M059J (cell line): ENCODE measurements around the gene KMT2A. TPM values are rescaled to one million over a fixed set of nuclear protein-coding genes. Genes with fewer than 3 reads are reported as not detected.
A peak's percentile ranks its signal among the peaks of the same experiment; 100 is the strongest.
"Not testable (repeated sequence)": the region's sequence is repeated elsewhere in the genome, so short reads cannot be mapped to it uniquely, and the experiment has no call there.

Experiments used
- DNase-seq: peaks from one replicate; pipeline ENCODE4 v3.0.0-alpha.2; 2012; ENCODE audit warnings: low read depth
- total RNA-seq: library from RNA; depleted of rRNA; stranded (reverse); fragments of >200 nt; shearing (Covaris generic); gene quantifications from 2 replicates; pipeline ENCODE4 v1.2.3, GENCODE V29; 2014

KMT2A gene
- total RNA-seq, 1 experiment from 2014 or later = 40.4 TPM

GRCh38 chr11:118434553-118435289 lies 1.6 kb upstream of the KMT2A start:
- peak; percentile 53 for DNase-seq

GRCh38 chr11:118435290-118435892 lies 901 bp upstream of the KMT2A start:
- peak; percentile 70 for DNase-seq

- DNase-seq = peak; percentile 26
These were observed 431 bp downstream of the KMT2A start for GRCh38 chr11:118436639-118437207.

- peak; percentile 67 for DNase-seq
These were observed 1.2 kb downstream of the KMT2A start for GRCh38 chr11:118437208-118438125.

- DNase-seq = peak; percentile 62
These were observed 2.1 kb downstream of the KMT2A start for GRCh38 chr11:118438314-118438931.

- DNase-seq = no peak
These were observed 3.4 kb downstream of the KMT2A start for GRCh38 chr11:118439646-118440045.

- no peak for DNase-seq
These were observed 5.5 kb downstream of the KMT2A start for GRCh38 chr11:118441770-118442275.

GRCh38 chr11:118442301-118442700 lies 6.0 kb downstream of the KMT2A start:
- DNase-seq = peak; percentile 24

GRCh38 chr11:118442908-118443589 lies 6.8 kb downstream of the KMT2A start:
- no peak for DNase-seq

GRCh38 chr11:118443590-118444218 lies 7.4 kb downstream of the KMT2A start:
- no peak for DNase-seq

- no peak for DNase-seq
These were observed 11.1 kb downstream of the KMT2A start for GRCh38 chr11:118447423-118447822.

GRCh38 chr11:118448294-118448693 lies 12.0 kb downstream of the KMT2A start:
- DNase-seq = peak; percentile 12

GRCh38 chr11:118449316-118449918 lies 13.1 kb downstream of the KMT2A start:
- DNase-seq = no peak

- no peak for DNase-seq
These were observed 14.2 kb downstream of the KMT2A start for GRCh38 chr11:118450451-118450850.

- DNase-seq = no peak
These were observed 25.9 kb downstream of the KMT2A start for GRCh38 chr11:118462178-118462577.

GRCh38 chr11:118468968-118469367 lies 32.7 kb downstream of the KMT2A start:
- DNase-seq = not testable (repeated sequence)

- no peak for DNase-seq
These were observed 34.7 kb downstream of the KMT2A start for GRCh38 chr11:118471030-118471429.

GRCh38 chr11:118473537-118473936 lies 37.2 kb downstream of the KMT2A start:
- no peak for DNase-seq

GRCh38 chr11:118476676-118477075 lies 40.4 kb downstream of the KMT2A start:
- DNase-seq = no peak

- not testable (repeated sequence) for DNase-seq
These were observed 44.9 kb downstream of the KMT2A start for GRCh38 chr11:118481238-118481637.
